NCI-H146 treated with DMSO at 0.1 percent for 48 hours (cell line): ENCODE measurements around the gene AMPD3.
A peak's percentile ranks its signal among the peaks of the same experiment; 100 is the strongest.

Source experiments
- DNase-seq: peaks from one replicate; lab custom pipeline; 2025; ENCODE audit not compliant: unreplicated experiment; lab: John Stamatoyannopoulos, UW

The AMPD3 gene

GRCh38 chr11:10534316-10534715, 79.3 kb downstream of the AMPD3 start:
- DNase-seq = no peak

DNA sequence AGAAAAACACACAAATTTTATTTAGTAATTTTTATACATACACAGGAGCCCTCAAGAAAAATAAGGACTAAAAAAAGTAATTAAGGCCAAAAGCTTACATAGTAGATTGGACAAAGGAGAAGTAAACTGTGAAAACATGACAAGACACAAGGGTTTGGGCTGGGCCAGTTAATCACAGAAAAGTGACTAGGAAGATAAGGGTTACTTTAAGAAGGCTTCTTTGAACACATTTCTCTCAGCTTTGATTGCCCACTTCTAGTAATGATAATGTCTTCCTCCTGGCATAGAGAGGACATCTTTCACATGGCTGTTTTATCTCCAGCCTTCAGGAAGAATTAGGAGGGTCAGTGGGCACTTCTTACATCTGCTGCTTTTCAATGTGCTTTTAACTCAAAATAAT, 82.5 kb downstream of the AMPD3 start:
- DNase-seq = no peak

- no peak for DNase-seq
Observed at GRCh38 chr11:10538924-10539323, 83.9 kb downstream of the AMPD3 start.

- DNase-seq = peak; percentile 3
Observed at GRCh38 chr11:10539339-10539738, 84.3 kb downstream of the AMPD3 start.

DNA sequence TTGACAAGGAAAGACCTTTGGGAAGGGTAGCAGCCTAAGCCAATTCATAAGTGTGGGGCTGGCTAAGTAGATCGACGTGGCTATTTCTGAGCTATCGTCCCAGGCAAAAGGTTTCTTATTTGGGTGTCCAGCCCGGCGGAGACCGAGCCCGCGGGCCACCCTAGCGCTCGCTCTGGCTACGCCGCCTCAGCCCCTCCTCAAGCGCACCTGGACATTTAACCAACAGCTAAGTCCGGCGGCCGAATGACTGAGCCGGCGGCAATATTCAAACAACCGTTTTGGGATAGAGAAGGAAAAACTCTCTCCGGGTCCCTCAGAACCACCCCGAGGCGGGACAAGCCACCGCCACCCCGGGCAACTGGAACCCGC, 85.5 kb downstream of the AMPD3 start:
- DNase-seq = peak; percentile 25

DNA sequence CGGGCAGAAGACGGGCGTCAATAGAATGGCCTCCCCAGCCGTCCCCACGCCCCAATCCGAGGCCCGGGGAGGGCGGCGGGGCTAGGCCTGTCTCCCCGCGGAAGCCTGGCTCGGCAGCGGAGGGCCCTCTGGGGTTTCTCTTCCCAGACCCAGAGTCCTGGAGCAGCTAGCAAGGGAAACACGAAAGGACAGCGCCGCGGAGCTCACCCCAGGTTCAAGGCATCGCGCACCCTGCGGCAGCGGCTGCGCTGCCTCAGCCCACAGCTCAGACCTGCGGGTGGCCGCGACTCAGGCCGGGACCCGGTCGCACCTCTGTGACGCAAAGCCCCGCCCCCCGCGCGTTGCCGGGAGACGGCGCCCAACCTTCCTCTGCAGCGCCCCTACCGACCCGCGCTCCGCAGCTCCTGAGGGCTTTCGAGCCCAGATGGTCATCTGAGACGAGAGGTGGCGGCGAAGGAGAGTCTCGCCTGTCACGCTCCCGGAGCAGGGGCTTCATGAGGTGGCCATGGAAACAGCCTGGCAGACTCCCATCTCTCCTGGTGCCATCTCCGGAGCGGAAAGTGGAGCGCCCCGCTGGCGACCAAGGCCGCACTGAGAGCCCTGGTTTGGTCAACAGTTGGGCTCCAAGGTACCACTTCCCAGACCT, 86.0 kb downstream of the AMPD3 start, which contains the start of gene RNF141:
Gene RNF141, minus strand, starts transcription at position 273 of the 646 bp plus-strand sequence. CDS start 7,029 bp downstream, outside the sequence.
- DNase-seq = peak; percentile 87

GRCh38 chr11:10541561-10541930, 86.5 kb downstream of the AMPD3 start:
- no peak for DNase-seq

- DNase-seq = no peak
Observed at GRCh38 chr11:10542776-10543175, 87.7 kb downstream of the AMPD3 start.

- no peak for DNase-seq
Observed at GRCh38 chr11:10543782-10544181, 88.7 kb downstream of the AMPD3 start.

GRCh38 chr11:10544491-10545465, 89.7 kb downstream of the AMPD3 start:
- no peak for DNase-seq

- no peak for DNase-seq
Observed at GRCh38 chr11:10550503-10551289, 95.6 kb downstream of the AMPD3 start.

DNA sequence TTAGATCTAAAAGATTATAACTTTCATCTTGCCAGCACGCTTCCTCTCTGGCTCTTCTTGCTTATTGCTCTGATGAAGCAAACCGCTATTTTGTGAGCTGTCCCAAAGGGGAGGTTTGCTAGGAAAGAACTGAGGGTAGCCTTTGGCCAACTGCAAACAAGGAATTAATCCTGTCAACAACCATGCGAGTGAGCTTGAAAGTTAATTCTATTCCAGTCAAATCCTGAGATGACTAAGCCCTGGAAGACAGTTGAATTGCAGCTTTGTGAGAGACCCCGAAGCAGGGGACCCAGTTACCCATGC, 96.2 kb downstream of the AMPD3 start:
- no peak for DNase-seq

DNA sequence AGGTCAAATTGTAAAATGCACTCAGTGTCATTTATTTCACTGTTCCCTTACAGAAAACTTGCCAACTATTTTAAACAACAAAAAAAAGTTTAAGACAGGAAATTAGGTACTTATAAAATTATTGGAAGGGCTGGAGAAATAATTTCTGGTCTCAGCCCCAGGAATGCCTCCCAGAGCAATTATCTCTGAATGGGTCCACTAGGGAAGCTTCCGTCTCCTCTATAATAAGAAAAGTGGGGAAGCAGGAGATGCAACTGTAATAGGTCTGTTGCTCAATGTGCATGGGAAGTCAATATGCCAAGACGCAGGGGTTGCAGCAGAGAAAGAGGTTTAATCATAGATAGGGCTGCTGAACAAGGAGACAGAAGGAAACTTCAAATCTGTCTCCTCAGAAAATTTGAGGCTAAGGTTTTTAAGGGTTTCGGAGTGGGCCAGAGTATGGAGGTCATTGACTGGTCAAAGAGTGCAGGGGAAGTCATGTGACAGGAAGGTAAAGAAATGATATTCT, 96.8 kb downstream of the AMPD3 start:
- DNase-seq = no peak

- no peak for DNase-seq
Observed at GRCh38 chr11:10556590-10556989, 101.5 kb downstream of the AMPD3 start.
